Immature natural killer cell (primary cell): ENCODE data around the gene SUCLG2. TPM values are rescaled to one million over a fixed set of nuclear protein-coding genes. Genes with fewer than 3 reads are reported as not detected.

ENCODE experiments used
- DNase-seq, 3 donors: peaks; one replicate each; pipeline ENCODE4 v3.0.0; 2022; ENCODE audit warnings: mixed read lengths in 1 of 3
- H3K27ac Mint-ChIP-seq, 6 donors: one replicate each; pipeline ENCODE4 v1.8.0; 2020; ENCODE audit warnings: mixed read lengths in 6 of 6, mild to moderate bottlenecking in 5 of 6, inconsistent platforms in 4 of 6, moderate library complexity in 3 of 6
- H3K27me3 Mint-ChIP-seq, 3 donors: one replicate each; pipeline ENCODE4 v1.8.0; 2020 to 2021; ENCODE audit warnings: low read depth in 3 of 3, mild to moderate bottlenecking in 3 of 3, mixed read lengths in 3 of 3, moderate library complexity in 3 of 3, inconsistent platforms in 1 of 3
- H3K36me3 Mint-ChIP-seq, 3 donors: one replicate each; pipeline ENCODE4 v1.8.0; 2020; ENCODE audit warnings: mixed read lengths in 3 of 3, inconsistent platforms in 2 of 3, mild to moderate bottlenecking in 2 of 3
- H3K4me1 Mint-ChIP-seq, 2 donors: one replicate each; pipeline ENCODE4 v1.8.0; 2020; ENCODE audit warnings: inconsistent platforms in 2 of 2, mild to moderate bottlenecking in 2 of 2, mixed read lengths in 2 of 2, moderate library complexity in 1 of 2
- H3K4me3 Mint-ChIP-seq, 5 donors: one replicate each; pipeline ENCODE4 v1.8.0; 2020; ENCODE audit warnings: mild to moderate bottlenecking in 5 of 5, mixed read lengths in 5 of 5, inconsistent platforms in 3 of 5, moderate library complexity in 3 of 5
- H3K9me3 Mint-ChIP-seq, 6 donors: one replicate each; pipeline ENCODE4 v1.8.0; 2020; ENCODE audit warnings: mild to moderate bottlenecking in 6 of 6, mixed read lengths in 6 of 6, inconsistent platforms in 4 of 6, moderate library complexity in 3 of 6
- polyA plus RNA-seq, 3 donors: library from polyadenylated mRNA; unstranded; fragments of 300-500 nt; fragmentation: Illumina TruSeq; gene quantifications; one replicate each; pipeline ENCODE4 v1.2.3, GENCODE V29; 2021

SUCLG2 gene, protein sequence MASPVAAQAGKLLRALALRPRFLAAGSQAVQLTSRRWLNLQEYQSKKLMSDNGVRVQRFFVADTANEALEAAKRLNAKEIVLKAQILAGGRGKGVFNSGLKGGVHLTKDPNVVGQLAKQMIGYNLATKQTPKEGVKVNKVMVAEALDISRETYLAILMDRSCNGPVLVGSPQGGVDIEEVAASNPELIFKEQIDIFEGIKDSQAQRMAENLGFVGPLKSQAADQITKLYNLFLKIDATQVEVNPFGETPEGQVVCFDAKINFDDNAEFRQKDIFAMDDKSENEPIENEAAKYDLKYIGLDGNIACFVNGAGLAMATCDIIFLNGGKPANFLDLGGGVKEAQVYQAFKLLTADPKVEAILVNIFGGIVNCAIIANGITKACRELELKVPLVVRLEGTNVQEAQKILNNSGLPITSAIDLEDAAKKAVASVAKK
- polyA plus RNA-seq: 10 to 100 TPM; 49.4 to 67.1 (median 58.2) TPM

DNA sequence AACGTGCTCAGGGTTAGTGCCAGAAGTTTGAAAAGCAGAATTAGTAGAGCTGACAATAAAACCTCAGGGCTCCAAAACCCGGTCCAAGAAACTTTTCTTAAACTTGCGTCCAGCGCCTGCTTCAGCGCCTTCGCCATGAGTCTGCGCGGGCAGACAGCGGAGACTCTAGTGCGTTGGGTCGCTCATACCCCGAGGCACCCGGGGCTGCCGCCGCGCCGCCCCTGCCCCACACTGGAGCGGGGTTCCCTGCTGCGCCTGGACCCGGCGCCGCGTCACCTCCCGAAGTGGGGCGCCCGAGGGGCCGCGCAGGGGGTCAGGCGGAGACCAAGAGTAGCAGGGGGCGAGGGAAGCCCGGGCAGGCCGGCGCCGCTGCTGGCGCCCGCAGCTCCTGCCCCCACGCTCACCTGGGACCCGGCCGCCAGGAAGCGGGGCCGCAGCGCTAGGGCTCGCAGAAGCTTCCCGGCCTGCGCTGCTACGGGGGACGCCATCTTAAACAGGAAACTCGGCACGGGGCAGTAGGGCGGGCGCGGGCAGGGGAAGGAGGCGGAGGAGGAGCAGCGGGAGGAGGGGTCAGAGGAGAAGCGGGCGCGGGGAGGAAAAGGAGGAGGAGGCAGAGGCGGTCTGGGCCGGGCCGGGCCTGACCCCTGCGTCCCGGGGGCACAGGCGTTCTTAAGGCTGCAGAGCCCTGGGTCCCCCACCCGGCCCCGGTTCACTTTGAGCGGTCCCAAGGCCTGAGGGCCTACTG, at the start of gene SUCLG2:
TSS of gene SUCLG2 (minus strand) at position 514 of the 745 bp plus-strand sequence. CDS start at position 488, 26 bp downstream.
- peak; percentile 80 to 82 (median 80) for DNase-seq
- Mint-ChIP-seq H3K4me3 (peak within 1 kb of the TSS; percentile 78 to 86 (median 80)), H3K9me3 (peaks cover 0 to 11% (median 3%) of the 10 kb centered on the region in 6 donors), H3K4me1 (peaks cover 60 to 69% of the 10 kb centered on the region in 2 donors), H3K36me3 (peaks cover 0 to 10% (median 0%) of the 10 kb centered on the region in 3 donors), H3K27me3 (peaks cover 10 to 16% (median 15%) of the 10 kb centered on the region in 3 donors), H3K27ac (peak within 1 kb of the TSS; percentile 88 to 96 (median 93))

DNA sequence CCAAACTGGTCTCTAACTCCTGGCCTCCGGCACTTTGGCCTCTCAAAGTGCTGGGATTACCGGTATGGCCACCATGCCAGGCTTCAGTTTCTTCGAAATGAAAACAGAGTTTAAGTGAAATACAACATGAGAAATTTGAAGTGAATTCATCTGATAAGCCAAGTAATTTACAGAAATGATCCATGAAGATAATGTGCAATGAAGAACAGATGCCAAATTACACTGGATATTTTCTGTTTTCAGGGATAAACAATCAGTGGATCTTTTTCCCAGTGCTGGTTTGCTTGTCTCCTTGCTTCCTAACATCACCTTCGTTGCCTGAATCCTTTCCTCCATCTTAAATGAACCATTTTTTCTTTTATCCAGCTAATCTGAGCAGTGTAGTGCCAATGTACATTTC, 46.2 kb upstream of the SUCLG2 start:
- Mint-ChIP-seq H3K27me3 (peaks cover 0 to 8% (median 2%) of the 10 kb centered on the region in 3 donors), H3K4me1 (no peaks in the 10 kb centered on the region), H3K9me3 (no peaks in the 10 kb centered on the region), H3K36me3 (peaks cover 0 to 17% (median 0%) of the 10 kb centered on the region in 3 donors), H3K27ac (no peak overlapping the region), H3K4me3 (no peak overlapping the region)
- no peak for DNase-seq

- Mint-ChIP-seq H3K27ac (no peak overlapping the region), H3K36me3 (peaks cover 0 to 17% (median 0%) of the 10 kb centered on the region in 3 donors), H3K27me3 (peaks cover 0 to 9% (median 3%) of the 10 kb centered on the region in 3 donors), H3K9me3 (no peaks in the 10 kb centered on the region), H3K4me1 (no peaks in the 10 kb centered on the region), H3K4me3 (no peak overlapping the region)
- DNase-seq: no peak
Observed at GRCh38 chr3:67699882-67700281, 45.5 kb upstream of the SUCLG2 start.

- Mint-ChIP-seq H3K4me1 (no peaks in the 10 kb centered on the region), H3K9me3 (peaks cover 0 to 2% (median 0%) of the 10 kb centered on the region in 6 donors), H3K27ac (no peak overlapping the region), H3K36me3 (peaks cover 13 to 19% (median 13%) of the 10 kb centered on the region in 3 donors), H3K27me3 (peaks cover 0 to 12% (median 11%) of the 10 kb centered on the region in 3 donors), H3K4me3 (no peak overlapping the region)
- no peak for DNase-seq
Observed at GRCh38 chr3:67692621-67693020, 38.2 kb upstream of the SUCLG2 start.

- Mint-ChIP-seq H3K27me3 (peaks cover 0 to 12% (median 11%) of the 10 kb centered on the region in 3 donors), H3K4me1 (no peaks in the 10 kb centered on the region), H3K27ac (no peak overlapping the region), H3K9me3 (peaks cover 0 to 2% (median 0%) of the 10 kb centered on the region in 6 donors), H3K36me3 (peaks cover 13 to 19% (median 13%) of the 10 kb centered on the region in 3 donors), H3K4me3 (no peak overlapping the region)
- no peak for DNase-seq
Observed at GRCh38 chr3:67691926-67692325, 37.5 kb upstream of the SUCLG2 start.

DNA sequence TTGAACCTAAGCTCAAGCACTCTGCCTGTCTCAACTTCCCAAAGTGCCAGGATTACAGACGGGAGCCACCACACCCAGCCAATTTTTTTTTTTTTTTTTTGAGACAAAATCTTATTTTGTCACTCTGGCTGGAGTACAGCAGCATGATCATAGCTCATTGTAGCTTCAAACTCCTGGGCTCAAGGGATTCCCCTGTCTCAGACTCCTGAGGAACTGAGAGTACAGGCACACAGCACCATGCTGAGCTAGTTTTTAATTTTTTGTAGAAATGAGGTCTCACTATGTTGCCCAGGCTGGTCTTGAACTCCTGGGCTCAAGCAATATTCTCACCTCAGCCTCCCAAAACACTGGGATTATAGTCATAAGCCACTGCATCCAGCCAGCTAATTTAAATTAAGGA, 36.8 kb upstream of the SUCLG2 start:
- H3K4me1 Mint-ChIP-seq: peaks cover 2 to 3% of the 10 kb centered on the region in 2 donors
- no peak for DNase-seq
- no peak overlapping the region for H3K27ac Mint-ChIP-seq
- peaks cover 13 to 14% (median 13%) of the 10 kb centered on the region in 3 donors for H3K36me3 Mint-ChIP-seq
- peaks cover 0 to 12% (median 11%) of the 10 kb centered on the region in 3 donors for H3K27me3 Mint-ChIP-seq
- H3K9me3 Mint-ChIP-seq: peaks cover 0 to 2% (median 0%) of the 10 kb centered on the region in 6 donors
- H3K4me3 Mint-ChIP-seq: no peak overlapping the region

GRCh38 chr3:67689806-67690205, 35.4 kb upstream of the SUCLG2 start:
- Mint-ChIP-seq H3K4me1 (peaks cover 13 to 16% of the 10 kb centered on the region in 2 donors), H3K36me3 (peaks cover 13 to 14% (median 13%) of the 10 kb centered on the region in 3 donors), H3K9me3 (peaks cover 0 to 2% (median 0%) of the 10 kb centered on the region in 6 donors), H3K4me3 (no peak overlapping the region), H3K27me3 (peaks cover 0 to 9% (median 8%) of the 10 kb centered on the region in 3 donors), H3K27ac (no peak overlapping the region)
- no peak for DNase-seq

DNA sequence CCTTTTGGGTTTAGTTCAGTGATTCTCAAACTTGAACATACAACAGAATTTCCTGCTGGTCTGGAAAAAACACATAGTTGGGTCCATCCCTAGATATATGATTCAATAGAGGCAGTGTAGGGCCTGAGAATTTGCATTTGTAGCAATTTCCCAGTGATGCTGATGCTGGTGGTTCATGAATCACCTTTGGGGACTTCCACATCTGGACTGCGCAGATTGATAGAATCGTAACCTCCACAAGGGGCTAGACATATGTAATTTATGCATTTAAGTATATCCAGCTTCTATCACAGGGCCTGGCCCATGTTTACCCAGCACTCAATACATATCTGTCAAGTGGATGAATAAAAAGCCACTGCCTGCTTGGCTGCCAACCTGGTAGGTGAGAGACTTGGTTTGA, 33.8 kb upstream of the SUCLG2 start:
- H3K4me1 Mint-ChIP-seq: peaks cover 15 to 29% of the 10 kb centered on the region in 2 donors
- H3K9me3 Mint-ChIP-seq: peaks cover 0 to 2% (median 0%) of the 10 kb centered on the region in 6 donors
- H3K4me3 Mint-ChIP-seq: no peak overlapping the region
- DNase-seq: no peak
- no peak overlapping the region for H3K27ac Mint-ChIP-seq
- peaks cover 2 to 9% (median 4%) of the 10 kb centered on the region in 3 donors for H3K27me3 Mint-ChIP-seq
- peaks cover 9 to 14% (median 10%) of the 10 kb centered on the region in 3 donors for H3K36me3 Mint-ChIP-seq

- peaks cover 15 to 30% of the 10 kb centered on the region in 2 donors for H3K4me1 Mint-ChIP-seq
- H3K27ac Mint-ChIP-seq: peak overlapping the region in 4 of 6 donors; percentile 31 to 59 (median 43)
- peaks cover 4 to 7% (median 4%) of the 10 kb centered on the region in 3 donors for H3K36me3 Mint-ChIP-seq
- peak overlapping the region in 2 of 5 donors; percentile 41 to 55 for H3K4me3 Mint-ChIP-seq
- DNase-seq: no peak
- H3K9me3 Mint-ChIP-seq: no peaks in the 10 kb centered on the region
- H3K27me3 Mint-ChIP-seq: peaks cover 0 to 5% (median 1%) of the 10 kb centered on the region in 3 donors
Observed at GRCh38 chr3:67686069-67686468, 31.7 kb upstream of the SUCLG2 start.

DNA sequence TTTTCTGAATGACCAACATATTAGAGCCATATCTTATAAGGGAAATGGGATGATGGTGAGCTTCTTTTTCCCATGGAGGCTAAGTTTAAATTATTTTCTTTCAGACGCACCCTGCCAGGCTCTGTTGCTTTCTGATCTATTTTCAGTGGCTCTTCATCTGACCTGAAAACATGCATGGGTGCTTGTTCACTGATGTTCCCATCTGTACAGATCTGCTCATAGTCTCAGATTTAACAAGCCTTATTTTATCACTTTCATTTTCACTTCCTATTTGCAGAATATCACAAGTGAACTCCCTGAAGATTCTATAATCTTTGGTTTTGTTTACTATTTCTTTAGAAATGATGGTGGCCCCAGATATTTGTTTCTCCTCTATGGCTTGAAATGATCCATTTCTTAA, 31.1 kb upstream of the SUCLG2 start:
- H3K36me3 Mint-ChIP-seq: peaks cover 4 to 5% (median 4%) of the 10 kb centered on the region in 3 donors

DNA sequence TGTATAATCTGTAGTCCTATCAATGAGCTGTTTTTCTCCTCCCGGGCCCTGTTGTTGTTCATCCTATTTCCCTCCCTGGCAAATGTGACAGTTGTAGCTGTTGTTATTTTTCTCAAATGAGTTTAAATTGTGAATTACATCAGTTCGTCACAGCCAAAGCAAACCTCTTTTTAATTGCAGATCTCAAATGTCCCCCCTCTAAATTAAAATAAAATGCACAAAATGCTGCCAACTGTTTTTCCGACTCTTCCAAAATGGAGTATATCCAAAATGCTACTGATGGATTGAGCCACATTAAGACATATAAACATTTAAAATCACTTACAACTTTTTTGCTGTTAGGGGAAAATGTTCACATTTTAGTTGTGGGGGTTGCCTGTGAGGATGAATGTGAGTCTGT, 29.8 kb upstream of the SUCLG2 start:
- H3K9me3 Mint-ChIP-seq: peaks cover 0 to 1% (median 0%) of the 10 kb centered on the region in 6 donors
- no peak for DNase-seq
- H3K4me3 Mint-ChIP-seq: no peak overlapping the region
- peaks cover 1 to 4% (median 2%) of the 10 kb centered on the region in 3 donors for H3K36me3 Mint-ChIP-seq
- peaks cover 17 to 33% of the 10 kb centered on the region in 2 donors for H3K4me1 Mint-ChIP-seq
- H3K27ac Mint-ChIP-seq: no peak overlapping the region
- H3K27me3 Mint-ChIP-seq: peaks cover 0 to 5% (median 0%) of the 10 kb centered on the region in 3 donors

More for the DNA sequence above, 31.1 kb upstream of the SUCLG2 start:
- no peaks in the 10 kb centered on the region for H3K9me3 Mint-ChIP-seq
- H3K4me1 Mint-ChIP-seq: peaks cover 15 to 30% of the 10 kb centered on the region in 2 donors
- peak overlapping the region; percentile 23 to 66 (median 55) for H3K4me3 Mint-ChIP-seq
- H3K27me3 Mint-ChIP-seq: peaks cover 0 to 5% (median 1%) of the 10 kb centered on the region in 3 donors
- DNase-seq: peak in 2 of 3 donors; percentile 16 to 20
- H3K27ac Mint-ChIP-seq: peak overlapping the region; percentile 1 to 79 (median 25)

DNA sequence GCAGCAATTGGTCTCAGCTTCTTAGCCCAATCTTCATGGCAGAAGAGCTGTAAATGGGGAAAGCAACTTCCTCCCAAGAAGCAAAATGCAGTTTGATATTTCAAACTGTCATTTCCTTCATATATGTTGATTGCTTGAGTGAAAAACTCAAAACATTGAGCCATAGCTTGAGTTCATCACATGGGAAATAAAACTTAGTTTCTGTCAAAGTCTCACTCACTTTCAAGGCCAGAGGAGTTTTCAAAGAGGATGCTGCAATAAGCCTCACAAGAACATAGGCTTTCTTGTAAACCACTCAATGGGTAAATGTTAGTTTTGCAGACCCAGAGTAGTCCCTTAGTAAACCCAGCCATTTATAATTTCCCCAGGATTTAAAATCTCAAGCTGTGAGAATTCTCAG, 29.1 kb upstream of the SUCLG2 start:
- H3K27ac Mint-ChIP-seq: no peak overlapping the region
- H3K27me3 Mint-ChIP-seq: peaks cover 0 to 6% (median 0%) of the 10 kb centered on the region in 3 donors
- H3K4me3 Mint-ChIP-seq: no peak overlapping the region
- no peak for DNase-seq
- H3K36me3 Mint-ChIP-seq: peaks cover 4 to 7% (median 5%) of the 10 kb centered on the region in 3 donors
- H3K4me1 Mint-ChIP-seq: peaks cover 22 to 40% of the 10 kb centered on the region in 2 donors
- H3K9me3 Mint-ChIP-seq: peaks cover 0 to 1% (median 0%) of the 10 kb centered on the region in 6 donors

- H3K4me3 Mint-ChIP-seq: peak overlapping the region in 2 of 5 donors; percentile 24 to 33
- peaks cover 5 to 7% (median 6%) of the 10 kb centered on the region in 3 donors for H3K27me3 Mint-ChIP-seq
- peaks cover 0 to 6% (median 0%) of the 10 kb centered on the region in 6 donors for H3K9me3 Mint-ChIP-seq
- DNase-seq: peak in 1 of 3 donors; percentile 14
- peaks cover 4 to 12% (median 5%) of the 10 kb centered on the region in 3 donors for H3K36me3 Mint-ChIP-seq
- H3K4me1 Mint-ChIP-seq: peaks cover 31 to 34% of the 10 kb centered on the region in 2 donors
- peak overlapping the region in 1 of 6 donors; percentile 46 for H3K27ac Mint-ChIP-seq
Observed at GRCh38 chr3:67678665-67679064, 24.3 kb upstream of the SUCLG2 start.
